ENCODE data around the gene TAF4B. TPM values are rescaled to one million over a fixed set of nuclear protein-coding genes. Genes with fewer than 3 reads are reported as not detected.

The TAF4B gene
- total and polyA plus RNA-seq, 7 experiments from 2014 or later, result 7.3 to 15.7 (median 12.6) TPM

DNA sequence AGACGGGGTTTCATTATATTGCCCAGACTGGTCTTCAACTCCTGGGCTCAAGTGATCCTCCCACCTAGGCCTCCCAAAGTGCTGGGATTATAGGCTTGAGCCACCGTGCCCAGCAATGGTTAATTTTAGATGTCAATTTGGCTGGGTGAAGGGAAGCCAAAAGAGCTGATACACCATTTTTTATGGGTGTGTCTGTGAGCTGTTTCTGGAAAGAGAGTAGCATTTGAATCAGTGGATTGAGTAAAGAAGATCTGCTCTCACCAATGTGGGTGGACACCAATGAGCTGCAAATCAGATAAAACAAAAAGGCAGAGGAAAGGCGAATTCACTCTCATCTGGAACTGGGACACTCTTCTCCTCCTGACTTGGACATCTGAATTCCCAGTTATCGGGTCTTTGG, 16.1 kb upstream of the TAF4B start:
- H3K27me3 Mint-ChIP-seq, result peaks cover 0 to 2% (median 0%) of the 10 kb centered on the region in 5 donors

DNA sequence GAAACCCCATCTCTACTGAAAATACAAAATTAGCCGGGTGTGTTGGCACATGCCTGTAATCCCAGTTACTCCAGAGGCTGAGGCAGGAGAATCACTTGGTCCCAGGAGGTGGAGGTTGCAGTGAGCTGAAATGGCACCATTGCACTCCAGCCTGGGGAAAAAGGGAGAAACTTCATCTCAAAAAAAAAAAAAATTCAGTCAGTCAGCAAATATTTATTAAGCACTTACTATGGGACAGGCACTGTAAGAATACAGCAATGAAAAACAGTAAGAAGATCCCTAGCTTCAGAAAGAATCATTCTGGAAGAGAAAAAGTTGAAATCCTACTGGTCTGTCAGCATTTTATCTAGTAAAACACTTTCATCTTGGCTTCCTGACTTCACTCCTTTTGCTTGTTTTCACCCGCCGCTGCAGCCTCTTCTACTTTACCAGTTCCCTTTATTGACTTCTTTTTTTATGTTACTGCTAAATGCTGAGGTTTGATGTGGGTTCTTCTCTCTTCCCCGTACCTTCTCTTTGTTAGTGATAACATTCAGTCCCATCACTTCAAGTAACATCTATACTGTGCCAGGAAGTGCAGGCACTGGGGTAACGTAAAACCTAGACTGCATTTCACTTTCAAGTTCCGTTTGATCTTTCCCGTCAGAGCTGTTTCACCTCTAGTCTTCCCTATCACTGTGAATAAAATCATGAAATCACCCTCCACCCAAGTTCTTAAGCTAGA, 10.8 kb upstream of the TAF4B start:
- no peak overlapping the region for H3K4me3 ChIP-seq (ENCODE audit: low read length)
- POLR2A ChIA-PET, result interaction anchor here (0.7 to 3.0 kb wide), 6 partner anchors 8 to 512 kb away, joined by 3 to 25 read pairs (median 4); partner anchors contain the start of genes PSMA8 and TAF4B

More for the DNA sequence above, 16.1 kb upstream of the TAF4B start:
- Mint-ChIP-seq H3K4me1 (peaks cover 14 to 43% (median 16%) of the 10 kb centered on the region in 7 donors), H3K27ac (no peak overlapping the region), H3K4me3 (no peak overlapping the region), H3K9me3 (no peaks in the 10 kb centered on the region), H3K36me3 (peaks cover 0 to 3% (median 0%) of the 10 kb centered on the region in 5 donors)
- Histone ChIP-seq H3K9me3 (ENCODE audit: control insufficient read depth in 2 of 3, low read length in 3 of 3) (no peaks in the 10 kb centered on the region), H3K4me1 (ENCODE audit: control insufficient read depth in 2 of 2, insufficient read depth in 2 of 2, low read length in 2 of 2) (peaks cover 8 to 11% of the 10 kb centered on the region in 2 donors), H3K36me3 (ENCODE audit: control insufficient read depth in 2 of 3, insufficient read depth in 3 of 3, low read length in 3 of 3) (no peaks in the 10 kb centered on the region), H3K27me3 (ENCODE audit: control insufficient read depth in 2 of 2, insufficient read depth in 2 of 2, low read length in 2 of 2) (no peaks in the 10 kb centered on the region), H3K4me3 (ENCODE audit: low read length) (no peak overlapping the region), H3K27ac (ENCODE audit: low read depth, low read length) (no peak overlapping the region)
- CTCF ChIA-PET, result no interaction called here
- intact Hi-C loops (cut with micrococcal nuclease), result no loop called here
- no peak for DNase-seq
- ATAC-seq, result no peak
- POLR2A ChIA-PET, result interaction anchor here (1.6 kb wide), 1 partner anchor 14 kb away, joined by 3 read pairs; no protein-coding TSS in a partner anchor

DNA sequence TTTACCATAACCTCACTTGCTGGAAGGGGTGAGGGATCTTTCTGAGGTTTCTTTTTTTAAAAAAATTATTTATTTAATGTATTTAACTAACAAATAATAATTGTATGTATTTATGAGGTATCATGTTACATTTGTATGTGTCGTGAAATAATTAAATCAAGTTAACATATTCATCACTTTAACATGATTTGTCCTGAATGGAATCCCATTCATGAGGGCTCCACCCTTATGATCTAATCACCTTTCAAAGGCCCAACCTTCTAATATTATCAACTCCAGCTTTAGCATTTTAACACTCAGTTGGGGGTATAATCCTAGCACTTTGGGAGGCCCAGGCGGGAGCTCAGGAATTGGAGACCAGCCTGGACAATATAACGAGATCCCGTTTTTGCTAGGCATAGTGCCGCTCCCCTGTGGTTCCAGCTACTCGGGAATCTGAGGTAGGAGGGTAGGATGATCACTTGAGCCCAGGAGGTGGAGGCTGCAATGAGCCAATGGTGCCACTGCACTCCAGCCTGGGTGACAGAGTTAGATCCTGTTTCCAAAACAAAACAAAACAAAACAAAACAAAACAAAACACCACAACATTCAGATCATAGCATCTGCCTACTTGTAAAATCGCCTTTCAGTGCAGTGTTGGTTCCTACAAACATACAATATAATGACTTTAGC, 1.1 kb upstream of the TAF4B start:
- ChIA-PET POLR2A (interaction anchor here (0.8 to 2.8 kb wide), 6 partner anchors 10 to 138 kb away, joined by 3 to 25 read pairs (median 4); partner anchors contain the start of gene SS18), CTCF (no interaction called here)
- H3K27me3 ChIP-seq (ENCODE audit: control insufficient read depth in 2 of 2, insufficient read depth in 2 of 2, low read length in 2 of 2), result no peaks in the 10 kb centered on the region
- no peaks in the 10 kb centered on the region for H3K36me3 Mint-ChIP-seq
- DNase-seq (no peak), ATAC-seq (no peak)
- peak overlapping the region; percentile 7 to 97 (median 94) for H3K4me3 Mint-ChIP-seq
- H3K36me3 ChIP-seq (ENCODE audit: control insufficient read depth in 2 of 3, insufficient read depth in 3 of 3, low read length in 3 of 3), result peaks cover 0 to 9% (median 0%) of the 10 kb centered on the region in 3 experiments
- H3K4me3 ChIP-seq (ENCODE audit: low read length), result no peak overlapping the region
- no peaks in the 10 kb centered on the region for H3K9me3 ChIP-seq (ENCODE audit: control insufficient read depth in 2 of 3, low read length in 3 of 3)
- H3K27ac ChIP-seq (ENCODE audit: low read depth, low read length), result peak overlapping the region; percentile 86
- peak overlapping the region; percentile 87 to 99 (median 98) for H3K27ac Mint-ChIP-seq
- intact Hi-C loops (cut with micrococcal nuclease), result loop anchor here in 1 of 2 donors (10.0 kb wide), 1 partner anchor 320 kb away; the partner anchor contains the start of gene KCTD1
- peaks cover 13 to 40% (median 28%) of the 10 kb centered on the region in 7 donors for H3K4me1 Mint-ChIP-seq
- peaks cover 0 to 8% (median 0%) of the 10 kb centered on the region in 5 donors for H3K27me3 Mint-ChIP-seq
- no peaks in the 10 kb centered on the region for H3K9me3 Mint-ChIP-seq
- peaks cover 5 to 20% of the 10 kb centered on the region in 2 donors for H3K4me1 ChIP-seq (ENCODE audit: control insufficient read depth in 2 of 2, insufficient read depth in 2 of 2, low read length in 2 of 2)

More for the DNA sequence above, 10.8 kb upstream of the TAF4B start:
- H3K27ac Mint-ChIP-seq, result peak overlapping the region; percentile 80 to 98 (median 91)
- Histone ChIP-seq H3K9me3 (ENCODE audit: control insufficient read depth in 2 of 3, low read length in 3 of 3) (no peaks in the 10 kb centered on the region), H3K27me3 (ENCODE audit: control insufficient read depth in 2 of 2, insufficient read depth in 2 of 2, low read length in 2 of 2) (no peaks in the 10 kb centered on the region), H3K4me1 (ENCODE audit: control insufficient read depth in 2 of 2, insufficient read depth in 2 of 2, low read length in 2 of 2) (peaks cover 11 to 18% of the 10 kb centered on the region in 2 donors), H3K36me3 (ENCODE audit: control insufficient read depth in 2 of 3, insufficient read depth in 3 of 3, low read length in 3 of 3) (no peaks in the 10 kb centered on the region), H3K27ac (ENCODE audit: low read depth, low read length) (peak overlapping the region; percentile 58)
- ATAC-seq (peak; percentile 98), DNase-seq (peak in 8 of 9 donors; percentile 25 to 93 (median 87))
- intact Hi-C loops (cut with micrococcal nuclease), result loop anchor here (1.0 to 5.0 kb wide), 5 partner anchors 11 to 125 kb away; partner anchors contain the start of genes TAF4B (in 2 of the 2) and SS18 (in 1 of the 2)
- H3K4me1 Mint-ChIP-seq, result peaks cover 19 to 50% (median 30%) of the 10 kb centered on the region in 7 donors
- H3K27me3 Mint-ChIP-seq, result no peaks in the 10 kb centered on the region
- H3K9me3 Mint-ChIP-seq, result peaks cover 0 to 2% (median 0%) of the 10 kb centered on the region in 11 donors
- H3K36me3 Mint-ChIP-seq, result no peaks in the 10 kb centered on the region
- peak overlapping the region; percentile 29 to 82 (median 60) for H3K4me3 Mint-ChIP-seq
- CTCF ChIA-PET, result interaction anchor here (0.6 to 2.2 kb wide), 3 partner anchors 11 to 94 kb away, joined by 3 to 7 read pairs (median 4); partner anchors contain the start of gene TAF4B

DNA sequence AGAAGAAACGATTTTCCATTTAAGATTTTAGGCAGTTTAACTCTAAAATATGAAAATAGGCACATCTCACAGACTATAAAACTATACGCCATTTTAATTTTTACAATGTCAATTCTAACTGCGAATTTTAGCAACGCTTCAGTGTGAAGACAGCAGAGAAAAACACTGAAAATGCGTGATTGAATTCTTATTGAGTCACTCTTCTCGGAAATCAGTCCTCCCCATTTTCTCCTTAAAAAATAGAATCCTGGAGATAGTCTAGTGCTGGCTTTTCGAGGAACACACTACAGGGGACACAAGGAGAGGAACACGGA, 373 bp upstream of the TAF4B start:
- POLR2A ChIA-PET, result interaction anchor here (0.6 to 2.8 kb wide), 6 partner anchors 10 to 139 kb away, joined by 3 to 25 read pairs (median 4); partner anchors contain the start of gene SS18
- H3K4me3 ChIP-seq (ENCODE audit: low read length), result peak overlapping the region; percentile 58
- ATAC-seq, result no peak

DNA sequence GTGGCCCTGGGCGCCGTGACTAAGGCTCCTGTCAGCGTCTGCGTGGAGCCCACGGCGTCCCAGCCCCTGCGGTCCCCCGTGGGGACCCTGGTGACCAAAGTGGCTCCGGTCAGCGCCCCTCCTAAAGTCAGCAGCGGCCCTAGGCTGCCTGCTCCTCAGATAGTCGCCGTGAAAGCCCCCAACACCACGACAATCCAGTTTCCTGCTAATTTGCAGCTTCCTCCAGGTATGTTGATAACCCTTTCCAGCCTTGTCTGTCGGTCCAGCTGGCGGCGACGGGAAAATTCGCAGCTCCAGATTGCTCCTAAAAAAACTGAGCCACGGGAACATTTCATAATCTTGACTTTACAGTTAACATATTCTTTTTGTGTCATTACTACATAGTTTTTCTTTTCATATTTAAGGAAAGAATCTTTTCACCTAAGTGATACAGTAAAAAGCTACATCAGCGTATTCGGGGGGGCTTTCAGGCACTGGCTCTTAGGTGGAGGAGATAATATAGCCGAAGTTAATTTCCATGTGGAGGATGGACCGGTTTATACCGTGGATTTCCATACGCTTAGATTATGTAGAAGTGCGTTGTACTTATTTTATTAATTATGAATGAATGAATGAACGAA, 916 bp downstream of the TAF4B start:
- DNase-seq (no peak), ATAC-seq (no peak)
- Histone ChIP-seq H3K36me3 (ENCODE audit: control insufficient read depth in 2 of 3, insufficient read depth in 3 of 3, low read length in 3 of 3) (peaks cover 0 to 9% (median 0%) of the 10 kb centered on the region in 3 experiments), H3K4me1 (ENCODE audit: control insufficient read depth in 2 of 2, insufficient read depth in 2 of 2, low read length in 2 of 2) (peaks cover 5 to 20% of the 10 kb centered on the region in 2 donors), H3K9me3 (ENCODE audit: control insufficient read depth in 2 of 3, low read length in 3 of 3) (no peaks in the 10 kb centered on the region), H3K27me3 (ENCODE audit: control insufficient read depth in 2 of 2, insufficient read depth in 2 of 2, low read length in 2 of 2) (no peaks in the 10 kb centered on the region), H3K27ac (ENCODE audit: low read depth, low read length) (peak overlapping the region; percentile 86), H3K4me3 (ENCODE audit: low read length) (peak overlapping the region; percentile 58)
- intact Hi-C loops (cut with micrococcal nuclease), result loop anchor here (2.0 to 10.0 kb wide), 2 partner anchors 68 to 318 kb away; partner anchors contain the start of gene KCTD1 (in 1 of the 2)
- Mint-ChIP-seq H3K27ac (peak overlapping the region; percentile 84 to 98 (median 93)), H3K9me3 (peaks cover 0 to 2% (median 0%) of the 10 kb centered on the region in 11 donors), H3K36me3 (peaks cover 0 to 5% (median 3%) of the 10 kb centered on the region in 5 donors), H3K4me1 (peaks cover 18 to 52% (median 42%) of the 10 kb centered on the region in 7 donors), H3K4me3 (peak overlapping the region; percentile 90 to 97 (median 94)), H3K27me3 (peaks cover 0 to 2% (median 0%) of the 10 kb centered on the region in 5 donors)
- ChIA-PET POLR2A (interaction anchor here (0.7 to 2.8 kb wide), 4 partner anchors 12 to 160 kb away, joined by 5 to 25 read pairs (median 8); partner anchors contain the start of gene SS18), CTCF (interaction anchor here (0.6 to 2.2 kb wide), 2 partner anchors 11 to 280 kb away, joined by 3 to 7 read pairs; no protein-coding TSS in a partner anchor)

More for the DNA sequence above, 373 bp upstream of the TAF4B start:
- H3K36me3 Mint-ChIP-seq, result peaks cover 0 to 3% (median 0%) of the 10 kb centered on the region in 5 donors
- H3K27ac Mint-ChIP-seq, result peak overlapping the region; percentile 87 to 99 (median 98)
- no peaks in the 10 kb centered on the region for H3K9me3 Mint-ChIP-seq
- CTCF ChIA-PET, result interaction anchor here (0.5 to 2.2 kb wide), 2 partner anchors 10 to 158 kb away, joined by 3 to 7 read pairs; no protein-coding TSS in a partner anchor
- peaks cover 18 to 47% (median 34%) of the 10 kb centered on the region in 7 donors for H3K4me1 Mint-ChIP-seq
- H3K9me3 ChIP-seq (ENCODE audit: control insufficient read depth in 2 of 3, low read length in 3 of 3), result no peaks in the 10 kb centered on the region
- H3K27ac ChIP-seq (ENCODE audit: low read depth, low read length), result peak overlapping the region; percentile 86
- DNase-seq, result no peak
- no peaks in the 10 kb centered on the region for H3K27me3 ChIP-seq (ENCODE audit: control insufficient read depth in 2 of 2, insufficient read depth in 2 of 2, low read length in 2 of 2)
- peaks cover 5 to 20% of the 10 kb centered on the region in 2 donors for H3K4me1 ChIP-seq (ENCODE audit: control insufficient read depth in 2 of 2, insufficient read depth in 2 of 2, low read length in 2 of 2)
- intact Hi-C loops (cut with micrococcal nuclease), result loop anchor here (1.0 to 10.0 kb wide), 5 partner anchors 11 to 319 kb away; partner anchors contain the start of genes SS18 (in 2 of the 2) and KCTD1 (in 1 of the 2)
- peaks cover 0 to 7% (median 0%) of the 10 kb centered on the region in 5 donors for H3K27me3 Mint-ChIP-seq
- peak overlapping the region; percentile 90 to 97 (median 95) for H3K4me3 Mint-ChIP-seq
- peaks cover 0 to 9% (median 0%) of the 10 kb centered on the region in 3 experiments for H3K36me3 ChIP-seq (ENCODE audit: control insufficient read depth in 2 of 3, insufficient read depth in 3 of 3, low read length in 3 of 3)
